ENCODE measurements around the gene IL23R.

IL23R gene

GRCh38 chr1:67217417-67217816 lies 51.2 kb downstream of the IL23R start:
- Histone ChIP-seq H3K4me2 (ENCODE audit: low read length) (no peak overlapping the region), H4K20me1 (ENCODE audit: insufficient read depth, low read length) (no peaks in the 10 kb centered on the region), H3K27ac (ENCODE audit: low read depth, low read length, poor library complexity, severe bottlenecking) (no peak overlapping the region), H3F3A (ENCODE audit: insufficient read depth, low read length) (no peaks in the 10 kb centered on the region), H3K79me2 (ENCODE audit: insufficient read depth, low read length) (no peaks in the 10 kb centered on the region), H3K27me3 (ENCODE audit: insufficient read depth, low read length) (no peaks in the 10 kb centered on the region), H2AFZ (ENCODE audit: low read length) (no peak overlapping the region), H3K36me3 (ENCODE audit: insufficient read depth, low read length) (no peaks in the 10 kb centered on the region), H3K9me2 (ENCODE audit: low read depth, low read length) (no peaks in the 10 kb centered on the region), H3K4me1 (ENCODE audit: insufficient read depth, low read length, severe bottlenecking) (peaks cover 11% of the 10 kb centered on the region), H3K4me3 (ENCODE audit: low read depth, low read length, poor library complexity, severe bottlenecking) (no peak overlapping the region), H3K9me3 (ENCODE audit: low read length) (no peaks in the 10 kb centered on the region), H3K9ac (ENCODE audit: low read length) (no peak overlapping the region)
- TF ChIP-seq CTCF (IDR thresholded peaks at IDR 0.05; ENCODE audit: low read length) (no peak), EZH2 (IDR thresholded peaks at IDR 0.05; ENCODE audit: borderline replicate concordance, low read length) (no peak)

GRCh38 chr1:67217938-67218337 lies 51.7 kb downstream of the IL23R start:
- Histone ChIP-seq H3K27ac (ENCODE audit: low read depth, low read length, poor library complexity, severe bottlenecking) (no peak overlapping the region), H4K20me1 (ENCODE audit: insufficient read depth, low read length) (no peaks in the 10 kb centered on the region), H3F3A (ENCODE audit: insufficient read depth, low read length) (no peaks in the 10 kb centered on the region), H3K4me1 (ENCODE audit: insufficient read depth, low read length, severe bottlenecking) (peaks cover 11% of the 10 kb centered on the region), H3K36me3 (ENCODE audit: insufficient read depth, low read length) (no peaks in the 10 kb centered on the region), H2AFZ (ENCODE audit: low read length) (no peak overlapping the region), H3K9ac (ENCODE audit: low read length) (no peak overlapping the region), H3K9me3 (ENCODE audit: low read length) (no peaks in the 10 kb centered on the region), H3K27me3 (ENCODE audit: insufficient read depth, low read length) (no peaks in the 10 kb centered on the region), H3K79me2 (ENCODE audit: insufficient read depth, low read length) (no peaks in the 10 kb centered on the region), H3K9me2 (ENCODE audit: low read depth, low read length) (no peaks in the 10 kb centered on the region), H3K4me2 (ENCODE audit: low read length) (no peak overlapping the region), H3K4me3 (ENCODE audit: low read depth, low read length, poor library complexity, severe bottlenecking) (no peak overlapping the region)
- TF ChIP-seq CTCF (IDR thresholded peaks at IDR 0.05; ENCODE audit: low read length) (no peak), EZH2 (IDR thresholded peaks at IDR 0.05; ENCODE audit: borderline replicate concordance, low read length) (no peak)

GRCh38 chr1:67224856-67225255 lies 58.6 kb downstream of the IL23R start:
- Histone ChIP-seq H3K4me1 (ENCODE audit: insufficient read depth, low read length, severe bottlenecking) (no peaks in the 10 kb centered on the region), H4K20me1 (ENCODE audit: insufficient read depth, low read length) (no peaks in the 10 kb centered on the region), H3K9me2 (ENCODE audit: low read depth, low read length) (no peaks in the 10 kb centered on the region), H3K9ac (ENCODE audit: low read length) (no peak overlapping the region), H3K4me2 (ENCODE audit: low read length) (no peak overlapping the region), H3K27me3 (ENCODE audit: insufficient read depth, low read length) (no peaks in the 10 kb centered on the region), H3K9me3 (ENCODE audit: low read length) (no peaks in the 10 kb centered on the region), H3K36me3 (ENCODE audit: insufficient read depth, low read length) (no peaks in the 10 kb centered on the region), H3F3A (ENCODE audit: insufficient read depth, low read length) (no peaks in the 10 kb centered on the region), H3K4me3 (ENCODE audit: low read depth, low read length, poor library complexity, severe bottlenecking) (no peak overlapping the region), H2AFZ (ENCODE audit: low read length) (no peak overlapping the region), H3K27ac (ENCODE audit: low read depth, low read length, poor library complexity, severe bottlenecking) (no peak overlapping the region), H3K79me2 (ENCODE audit: insufficient read depth, low read length) (no peaks in the 10 kb centered on the region)
- TF ChIP-seq EZH2 (IDR thresholded peaks at IDR 0.05; ENCODE audit: borderline replicate concordance, low read length) (no peak), CTCF (IDR thresholded peaks at IDR 0.05; ENCODE audit: low read length) (no peak)
